Osteoblast (primary cell): ENCODE results near the gene SCUBE1. TPM values are rescaled to one million over a fixed set of nuclear protein-coding genes. Genes with fewer than 3 reads are reported as not detected.

Experiments
- DNase-seq: peaks from one replicate; pipeline ENCODE4 v3.0.0; 2011; ENCODE audit warnings: low spot score, mixed read lengths; ENCODE audit not compliant: insufficient read length; ENCODE audit errors: missing footprints
- H2AFZ ChIP-seq: 2 replicates; pipeline ENCODE4 v1.6.0; 2011; ENCODE audit warnings: mild to moderate bottlenecking, low read length
- H3K27ac ChIP-seq: 2 replicates; pipeline ENCODE4 v1.5.1; 2011; ENCODE audit warnings: mild to moderate bottlenecking, low read depth, low read length, moderate library complexity
- H3K27me3 ChIP-seq: 2 replicates; pipeline ENCODE4 v1.6.0; 2012; ENCODE audit warnings: mild to moderate bottlenecking, control low read depth, inconsistent platforms, low read length, moderate library complexity; ENCODE audit not compliant: insufficient read depth
- H3K36me3 ChIP-seq: 2 replicates; pipeline ENCODE4 v1.5.1; 2011; ENCODE audit warnings: mild to moderate bottlenecking, low read length, control low read depth, moderate library complexity; ENCODE audit not compliant: insufficient read depth
- H3K4me1 ChIP-seq: 2 replicates; pipeline ENCODE4 v1.5.1; 2011; ENCODE audit warnings: mild to moderate bottlenecking, low read length, control low read depth, moderate library complexity; ENCODE audit not compliant: insufficient read depth
- H3K4me2 ChIP-seq: 2 replicates; pipeline ENCODE4 v1.6.0; 2011; ENCODE audit warnings: mild to moderate bottlenecking, low read length; ENCODE audit not compliant: insufficient read depth
- H3K4me3 ChIP-seq: fragments of 200-600 bp; sonication (generic); 3 replicates; pipeline ENCODE4 v1.5.1; 2012; ENCODE audit warnings: mild to moderate bottlenecking, low read length, inconsistent platforms; ENCODE audit not compliant: insufficient read depth
- H3K79me2 ChIP-seq: 2 replicates; pipeline ENCODE4 v1.6.0; 2012; ENCODE audit warnings: mild to moderate bottlenecking, low read length, control low read depth, inconsistent platforms; ENCODE audit not compliant: insufficient read depth
- H3K9me3 ChIP-seq: 2 replicates; pipeline ENCODE4 v1.5.1; 2011; ENCODE audit warnings: low read depth, low read length, control low read depth
- H4K20me1 ChIP-seq: 2 replicates; pipeline ENCODE4 v1.6.0; 2012; ENCODE audit warnings: mild to moderate bottlenecking, low read length, control low read depth; ENCODE audit not compliant: insufficient read depth
- CTCF ChIP-seq: IDR thresholded peaks from 2 replicates; pipeline ENCODE4 v1.5.1; 2011; ENCODE audit warnings: mild to moderate bottlenecking, low read depth, low read length, moderate library complexity; ENCODE audit errors: extremely low read depth
- total RNA-seq: library from RNA; depleted of rRNA; stranded (reverse); fragments of >200 nt; gene quantifications from 2 replicates; pipeline ENCODE4 v1.2.3, GENCODE V29; 2012

The SCUBE1 gene
- total RNA-seq, 1 donor: 2.2 TPM

- H3K36me3 ChIP-seq: no peaks in the 10 kb centered on the region
- no peak for TF ChIP-seq CTCF
- H3K27me3 ChIP-seq: peaks cover 32% of the 10 kb centered on the region
Observed at GRCh38 chr22:43338766-43339345, 4.3 kb downstream of the SCUBE1 start.

GRCh38 chr22:43337946-43338345 lies 5.2 kb downstream of the SCUBE1 start:
- Histone ChIP-seq H3K4me1 (peaks cover 2% of the 10 kb centered on the region), H3K27me3 (peaks cover 34% of the 10 kb centered on the region), H3K36me3 (no peaks in the 10 kb centered on the region), H3K4me2 (no peak overlapping the region), H3K4me3 (no peak overlapping the region), H4K20me1 (no peaks in the 10 kb centered on the region), H2AFZ (no peak overlapping the region), H3K79me2 (no peaks in the 10 kb centered on the region), H3K27ac (no peak overlapping the region), H3K9me3 (no peaks in the 10 kb centered on the region)
- DNase-seq: peak; percentile 81
- TF ChIP-seq CTCF: no peak

More at GRCh38 chr22:43338766-43339345, 4.3 kb downstream of the SCUBE1 start:
- H3K4me1 ChIP-seq: peaks cover 2% of the 10 kb centered on the region
- no peak for DNase-seq
- no peaks in the 10 kb centered on the region for H3K9me3 ChIP-seq
- H3K4me2 ChIP-seq: no peak overlapping the region
- no peaks in the 10 kb centered on the region for H3K79me2 ChIP-seq
- H3K4me3 ChIP-seq: no peak overlapping the region
- no peak overlapping the region for H3K27ac ChIP-seq
- H4K20me1 ChIP-seq: no peaks in the 10 kb centered on the region
- no peak overlapping the region for H2AFZ ChIP-seq

- TF ChIP-seq CTCF: no peak
- peaks cover 2% of the 10 kb centered on the region for H3K4me1 ChIP-seq
- no peak overlapping the region for H3K27ac ChIP-seq
- H3K4me3 ChIP-seq: no peak overlapping the region
- no peaks in the 10 kb centered on the region for H3K9me3 ChIP-seq
- DNase-seq: peak; percentile 79
- H2AFZ ChIP-seq: no peak overlapping the region
- no peaks in the 10 kb centered on the region for H3K36me3 ChIP-seq
- H3K27me3 ChIP-seq: peaks cover 36% of the 10 kb centered on the region
- H3K79me2 ChIP-seq: no peaks in the 10 kb centered on the region
- H4K20me1 ChIP-seq: no peaks in the 10 kb centered on the region
- no peak overlapping the region for H3K4me2 ChIP-seq
Observed at GRCh38 chr22:43337385-43337784, 5.8 kb downstream of the SCUBE1 start.

- peaks cover 26% of the 10 kb centered on the region for H3K27me3 ChIP-seq
- no peak overlapping the region for H2AFZ ChIP-seq
- no peak overlapping the region for H3K27ac ChIP-seq
- H3K4me1 ChIP-seq: peaks cover 2% of the 10 kb centered on the region
- no peak for DNase-seq
- H3K9me3 ChIP-seq: no peaks in the 10 kb centered on the region
- no peak overlapping the region for H3K4me3 ChIP-seq
- H3K36me3 ChIP-seq: no peaks in the 10 kb centered on the region
- no peak for TF ChIP-seq CTCF
- H4K20me1 ChIP-seq: no peaks in the 10 kb centered on the region
- no peak overlapping the region for H3K4me2 ChIP-seq
- H3K79me2 ChIP-seq: no peaks in the 10 kb centered on the region
Observed at GRCh38 chr22:43334378-43334777, 8.8 kb downstream of the SCUBE1 start.
